HG02610 (cell line): ENCODE data around the gene SAP30BP.

Experiments used
- ATAC-seq: cut with Tn5 transposase; IDR thresholded peaks from one replicate; pipeline ENCODE4 v1.9.1; 2021; ENCODE audit warnings: mild to moderate bottlenecking, moderate library complexity; ENCODE audit not compliant: unreplicated experiment

The SAP30BP gene

DNA sequence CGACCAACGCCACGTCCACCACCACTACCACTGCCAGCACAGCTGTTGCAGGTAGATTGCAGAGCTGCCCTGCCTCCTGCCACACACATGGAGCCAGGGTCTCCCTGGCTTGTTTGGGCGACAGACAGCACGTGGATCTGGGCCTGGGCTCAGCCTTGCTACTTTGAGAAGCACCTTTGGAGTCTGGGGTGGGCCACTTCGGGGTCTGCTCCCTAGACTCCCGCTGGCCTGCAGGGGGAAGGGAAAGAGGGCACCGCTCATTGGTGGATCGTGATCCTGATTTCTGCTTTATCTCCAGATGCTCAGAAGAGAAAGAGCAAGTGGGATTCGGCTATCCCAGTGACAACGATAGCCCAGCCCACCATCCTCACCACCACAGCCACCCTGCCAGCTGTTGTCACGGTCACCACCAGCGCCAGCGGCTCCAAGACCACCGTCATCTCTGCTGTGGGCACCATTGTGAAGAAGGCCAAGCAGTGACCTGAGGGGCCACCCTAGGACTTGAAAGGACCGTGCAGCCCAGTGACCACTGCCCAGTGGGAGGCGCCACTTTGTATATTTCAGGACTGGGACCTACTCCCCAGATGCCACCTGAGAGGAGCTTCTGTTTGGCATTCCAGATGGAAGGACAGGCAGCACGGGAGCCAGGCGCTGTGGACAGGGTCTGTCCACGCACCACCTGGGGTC, 39.0 kb downstream of the SAP30BP start:
- no peak for ATAC-seq

DNA sequence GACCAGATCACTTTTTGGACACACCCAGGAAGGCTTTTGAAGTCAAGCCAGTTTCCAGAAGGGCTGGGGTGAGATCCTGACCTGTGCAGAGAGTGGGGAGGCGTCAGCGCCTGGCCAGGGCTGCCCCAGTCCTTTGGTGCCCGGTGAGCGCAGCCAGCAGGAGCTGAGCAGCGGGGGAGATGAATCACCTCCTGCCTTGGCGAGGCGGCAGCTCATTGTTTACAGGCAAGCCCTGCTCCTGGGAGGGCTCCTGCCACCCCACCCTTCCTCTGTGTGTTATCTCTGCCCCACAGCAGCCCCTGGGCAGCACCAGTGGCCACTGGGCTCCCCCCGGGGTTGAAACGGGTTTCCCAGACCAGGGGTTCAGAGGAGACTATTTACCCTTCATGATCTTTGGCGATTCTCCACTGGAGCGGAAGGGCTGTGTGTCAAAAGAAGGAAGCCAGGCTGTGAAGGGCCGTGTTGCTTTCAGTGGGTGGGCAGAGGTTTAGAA, 40.0 kb downstream of the SAP30BP start:
- ATAC-seq: no peak

- no peak for ATAC-seq
These were observed 45.3 kb downstream of the SAP30BP start for GRCh38 chr17:75712446-75712845.

GRCh38 chr17:75719732-75720131, 52.6 kb downstream of the SAP30BP start:
- ATAC-seq: no peak

GRCh38 chr17:75720656-75721462, 53.7 kb downstream of the SAP30BP start, which contains the start of gene ITGB4:
Gene ITGB4, plus strand, starts transcription at chr17:75721459. Its CDS starts 3,245 bp downstream, at chr17:75724704.
- ATAC-seq: no peak

DNA sequence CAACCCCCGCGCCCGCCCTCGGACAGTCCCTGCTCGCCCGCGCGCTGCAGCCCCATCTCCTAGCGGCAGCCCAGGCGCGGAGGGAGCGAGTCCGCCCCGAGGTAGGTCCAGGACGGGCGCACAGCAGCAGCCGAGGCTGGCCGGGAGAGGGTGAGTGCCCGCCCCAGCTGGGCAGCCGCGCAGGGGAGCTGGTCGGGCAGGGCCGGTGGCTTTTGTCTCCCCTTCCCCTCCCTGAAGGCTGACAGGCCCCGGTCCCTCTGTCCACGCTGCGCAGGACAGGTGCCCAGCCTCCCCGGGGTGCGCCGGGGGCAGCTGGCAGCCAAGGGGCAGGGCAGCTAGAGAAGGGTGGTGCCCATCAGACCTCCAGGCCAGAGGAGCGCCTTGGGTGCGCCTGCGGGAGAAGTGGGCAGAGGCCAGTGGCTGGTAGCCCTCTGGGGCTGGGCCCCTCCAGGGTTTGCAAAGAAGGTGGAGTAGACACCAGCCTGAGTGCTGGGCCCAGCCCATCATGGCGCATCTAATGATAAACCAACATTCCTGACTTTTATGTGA, 54.4 kb downstream of the SAP30BP start:
- no peak for ATAC-seq

- ATAC-seq: no peak
These were observed 54.9 kb downstream of the SAP30BP start for GRCh38 chr17:75722076-75722475.

DNA sequence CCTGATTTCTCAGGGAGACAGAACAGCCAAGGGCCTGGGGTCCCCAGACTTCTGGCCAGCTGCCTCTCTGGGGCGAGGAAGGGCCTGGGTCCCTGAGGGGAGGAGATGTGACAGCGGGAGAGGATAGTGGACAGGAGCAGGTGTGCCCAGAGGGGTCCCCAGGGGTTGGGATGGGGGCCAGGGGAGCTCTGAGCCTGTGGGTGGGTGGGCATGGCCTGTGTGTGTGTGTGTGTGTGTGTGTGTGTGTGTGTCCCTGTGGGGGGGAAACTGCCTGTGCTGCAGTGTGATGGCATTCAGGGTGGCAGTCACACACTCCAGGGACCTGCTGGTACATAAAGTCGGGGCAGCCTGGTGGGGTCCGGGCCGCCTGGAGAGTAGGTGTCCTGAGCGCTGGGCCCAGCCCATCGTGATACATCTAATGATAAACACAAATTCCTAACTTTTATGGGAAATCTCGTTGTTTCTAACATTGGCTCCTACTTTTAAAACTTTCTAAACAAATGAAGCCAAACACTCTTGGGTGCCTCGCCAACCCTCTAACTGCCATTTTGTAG, 55.5 kb downstream of the SAP30BP start:
- no peak for ATAC-seq

DNA sequence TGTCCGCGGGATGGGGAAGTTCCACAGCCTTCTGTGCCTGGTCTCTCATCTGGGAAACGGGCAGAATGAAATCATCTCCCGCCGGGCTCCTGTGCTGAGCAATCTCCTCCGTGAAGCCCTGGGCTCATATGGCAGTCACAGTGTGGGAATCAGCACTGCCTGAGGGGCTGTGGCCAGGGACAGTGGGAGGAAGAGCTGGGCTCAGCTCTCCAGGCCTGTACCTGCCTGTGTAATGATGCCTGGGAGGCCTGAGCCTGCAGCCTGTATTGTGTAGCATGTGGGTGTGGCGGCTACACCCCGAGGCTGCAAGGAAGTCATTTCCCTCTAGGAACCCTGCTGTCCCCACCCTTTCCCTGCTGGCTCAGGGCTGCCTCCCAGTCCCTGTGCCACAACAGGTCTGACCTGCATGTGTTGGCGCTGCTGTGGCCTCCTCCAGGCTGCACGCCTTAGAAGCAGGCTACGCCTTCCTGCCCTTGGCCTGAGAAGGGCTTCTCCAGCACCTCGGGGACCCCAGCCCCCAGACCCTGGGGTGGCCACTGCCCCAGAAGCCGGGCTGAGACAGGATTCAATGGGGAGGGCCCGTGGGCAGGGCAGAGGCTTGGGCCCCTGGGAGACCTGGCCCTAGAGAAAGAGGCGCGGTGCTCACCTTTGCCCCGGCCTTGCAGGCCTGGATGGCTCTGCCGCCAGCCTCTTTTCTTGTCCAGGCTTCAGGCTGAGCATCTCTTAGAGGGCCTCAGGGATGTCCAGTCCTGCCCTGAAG, 56.2 kb downstream of the SAP30BP start:
- ATAC-seq: no peak

- no peak for ATAC-seq
These were observed 57.2 kb downstream of the SAP30BP start for GRCh38 chr17:75724016-75725003.

DNA sequence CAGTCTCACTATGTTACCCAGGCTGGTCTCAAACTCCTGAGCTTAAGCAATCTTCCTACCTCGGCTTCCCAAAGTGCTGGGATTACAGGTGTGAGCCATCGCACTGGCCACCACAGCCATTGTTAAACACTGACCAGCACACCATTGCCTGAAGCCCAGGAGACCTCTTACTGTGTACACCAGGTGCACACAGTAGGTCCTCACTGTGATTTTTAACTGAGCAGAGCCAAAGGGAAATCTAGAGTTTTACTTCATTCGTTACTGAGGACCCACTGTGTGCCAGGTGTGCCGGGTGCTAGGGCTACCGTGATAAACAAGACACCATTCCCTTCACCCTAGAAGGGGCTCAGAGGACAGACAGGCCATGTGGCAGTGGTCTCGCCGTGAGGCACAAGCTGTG, 58.4 kb downstream of the SAP30BP start:
- ATAC-seq: no peak

GRCh38 chr17:75727391-75727790, 60.3 kb downstream of the SAP30BP start:
- no peak for ATAC-seq

- no peak for ATAC-seq
These were observed 62.2 kb downstream of the SAP30BP start for GRCh38 chr17:75729351-75729750.

GRCh38 chr17:75730065-75730464, 62.9 kb downstream of the SAP30BP start:
- ATAC-seq: no peak

GRCh38 chr17:75731086-75731715, 64.1 kb downstream of the SAP30BP start:
- ATAC-seq: no peak

DNA sequence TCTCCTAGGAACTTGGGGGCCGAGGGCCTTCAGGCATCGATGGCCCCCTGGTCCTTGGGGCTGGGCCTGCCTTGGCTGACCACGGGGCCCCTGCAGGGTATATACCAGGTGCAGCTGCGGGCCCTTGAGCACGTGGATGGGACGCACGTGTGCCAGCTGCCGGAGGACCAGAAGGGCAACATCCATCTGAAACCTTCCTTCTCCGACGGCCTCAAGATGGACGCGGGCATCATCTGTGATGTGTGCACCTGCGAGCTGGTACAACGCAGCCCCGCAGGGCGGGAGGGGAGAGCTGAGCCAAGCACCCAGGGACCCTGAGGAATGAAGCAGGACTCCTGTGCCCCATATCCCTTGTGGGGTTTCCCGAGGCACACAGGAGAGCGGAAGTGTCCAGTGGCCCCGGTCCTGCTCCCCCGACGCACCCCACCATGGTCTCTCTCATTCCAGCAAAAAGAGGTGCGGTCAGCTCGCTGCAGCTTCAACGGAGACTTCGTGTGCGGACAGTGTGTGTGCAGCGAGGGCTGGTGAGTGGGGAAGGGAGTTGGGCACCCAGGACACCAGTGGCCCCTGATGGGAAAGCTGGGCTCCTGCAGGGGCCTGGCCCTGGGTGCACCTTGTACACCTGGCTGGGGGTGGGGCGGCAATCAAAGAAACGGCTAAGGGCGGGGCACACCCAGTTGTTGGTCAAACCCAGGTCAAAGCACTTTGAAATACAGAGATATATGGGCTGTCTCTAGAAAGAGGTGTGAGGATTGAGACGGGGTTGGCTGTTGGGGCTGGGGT, 64.8 kb downstream of the SAP30BP start:
- ATAC-seq: no peak

DNA sequence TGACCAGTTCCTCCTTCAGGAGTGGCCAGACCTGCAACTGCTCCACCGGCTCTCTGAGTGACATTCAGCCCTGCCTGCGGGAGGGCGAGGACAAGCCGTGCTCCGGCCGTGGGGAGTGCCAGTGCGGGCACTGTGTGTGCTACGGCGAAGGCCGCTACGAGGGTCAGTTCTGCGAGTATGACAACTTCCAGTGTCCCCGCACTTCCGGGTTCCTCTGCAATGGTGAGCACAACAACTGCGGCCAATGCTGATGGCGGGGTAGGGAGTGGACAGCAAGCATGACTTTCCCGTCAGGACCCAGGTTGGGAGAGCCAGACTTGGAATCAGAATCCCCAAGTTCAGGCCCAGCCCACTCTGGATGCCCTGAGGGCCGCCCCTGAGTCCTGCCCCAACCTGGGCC, 66.3 kb downstream of the SAP30BP start:
- ATAC-seq: no peak

GRCh38 chr17:75734674-75735294, 67.6 kb downstream of the SAP30BP start:
- no peak for ATAC-seq
